ENCODE data around the gene FKBP1C.

Gene FKBP1C

GRCh38 chr6:63259153-63259552 lies 47.9 kb downstream of the FKBP1C start:
- no peak overlapping the region for H3K27ac ChIP-seq
- H3K27me3 ChIP-seq: no peaks in the 10 kb centered on the region
- H3K4me2 ChIP-seq: no peak overlapping the region
- no peaks in the 10 kb centered on the region for H4K20me1 ChIP-seq
- TF ChIP-seq Cebpa-rat (IDR thresholded peaks at IDR 0.05): no peak
- H3K4me1 ChIP-seq: no peaks in the 10 kb centered on the region
- no peak overlapping the region for H3K4me3 ChIP-seq
- no peaks in the 10 kb centered on the region for H3K9me3 ChIP-seq
- H3K36me3 ChIP-seq: no peaks in the 10 kb centered on the region
- H3K9ac ChIP-seq: no peak overlapping the region

- Histone ChIP-seq H3K4me3 (no peak overlapping the region), H3K36me3 (no peaks in the 10 kb centered on the region), H3K27ac (no peak overlapping the region), H3K9me3 (no peaks in the 10 kb centered on the region), H4K20me1 (no peaks in the 10 kb centered on the region), H3K4me2 (no peak overlapping the region), H3K4me1 (no peaks in the 10 kb centered on the region), H3K27me3 (no peaks in the 10 kb centered on the region), H3K9ac (no peak overlapping the region)
- no peak for TF ChIP-seq Cebpa-rat (IDR thresholded peaks at IDR 0.05)
These were observed 50.6 kb downstream of the FKBP1C start for GRCh38 chr6:63261820-63262219.

Measured in BLaER1 (cell line).